Measurements from ENCODE around the gene TBC1D24.

- no peak for TF ChIP-seq POLR2AphosphoS5 (IDR thresholded peaks at IDR 0.05; ENCODE audit: low read depth, low read length)
- no peak for TF ChIP-seq POU2F2 (IDR thresholded peaks at IDR 0.05; ENCODE audit: low read depth, low read length)
These were observed 22.2 kb downstream of the TBC1D24 start for GRCh38 chr16:2497116-2497630.

Measured in GM12891 (cell line).